H9 (cell line): ENCODE data around the gene LYRM1. TPM values are rescaled to one million over a fixed set of nuclear protein-coding genes. Genes with fewer than 3 reads are reported as not detected.

Source experiments
- DNase-seq: peaks from one replicate; pipeline ENCODE4 v3.0.0-alpha.2; 2017
- H2AFZ ChIP-seq: one replicate; pipeline ENCODE4 v1.6.1; 2013; ENCODE audit warnings: mild to moderate bottlenecking, low read length, control low read depth, moderate library complexity
- H2AK5ac ChIP-seq: 2 replicates; pipeline ENCODE4 v1.6.1; 2013; ENCODE audit warnings: low read length, control low read depth, mixed read lengths; ENCODE audit not compliant: insufficient read length
- H2BK120ac ChIP-seq: one replicate; pipeline ENCODE4 v1.6.1; 2013; ENCODE audit warnings: low read depth, mild to moderate bottlenecking, low read length, control low read depth, inconsistent platforms; ENCODE audit not compliant: poor library complexity, severe bottlenecking
- H2BK12ac ChIP-seq: 2 replicates; pipeline ENCODE4 v1.6.1; 2013; ENCODE audit warnings: low read length, control low read depth, mixed read lengths, low read depth; ENCODE audit not compliant: insufficient read length
- H2BK15ac ChIP-seq: 2 replicates; pipeline ENCODE4 v1.6.1; 2013; ENCODE audit warnings: low read depth, low read length, control low read depth
- H2BK20ac ChIP-seq: one replicate; pipeline ENCODE4 v1.6.1; 2013; ENCODE audit warnings: low read depth, mild to moderate bottlenecking, low read length, control low read depth, inconsistent platforms; ENCODE audit not compliant: poor library complexity, severe bottlenecking
- H2BK5ac ChIP-seq: 2 replicates; pipeline ENCODE4 v1.6.1; 2013; ENCODE audit warnings: low read length, control low read depth, mixed read lengths; ENCODE audit not compliant: insufficient read length
- H3K14ac ChIP-seq: 2 replicates; pipeline ENCODE4 v1.6.1; 2013; ENCODE audit warnings: low read length, control low read depth; ENCODE audit not compliant: insufficient read depth
- H3K18ac ChIP-seq: 2 replicates; pipeline ENCODE4 v1.6.1; 2013; ENCODE audit warnings: low read depth, mild to moderate bottlenecking, mixed read lengths, low read length, control low read depth; ENCODE audit not compliant: insufficient read length
- H3K23ac ChIP-seq: 2 replicates; pipeline ENCODE4 v1.6.1; 2013; ENCODE audit warnings: low read length, control low read depth, mixed read lengths, low read depth; ENCODE audit not compliant: insufficient read length
- H3K23me2 ChIP-seq: 2 replicates; pipeline ENCODE4 v1.6.1; 2013; ENCODE audit warnings: low read depth, mild to moderate bottlenecking, mixed read lengths, low read length, control low read depth; ENCODE audit not compliant: insufficient read length, poor library complexity, severe bottlenecking
- H3K27ac ChIP-seq: 2 replicates; pipeline ENCODE4 v1.5.1; 2013; ENCODE audit warnings: low read length, control low read depth, mixed read lengths, low read depth; ENCODE audit not compliant: insufficient read length
- H3K27me3 ChIP-seq: 2 replicates; pipeline ENCODE4 v1.6.1; 2013; ENCODE audit warnings: low read length, control low read depth, inconsistent platforms; ENCODE audit not compliant: insufficient read depth
- H3K4ac ChIP-seq: 2 replicates; pipeline ENCODE4 v1.6.1; 2013; ENCODE audit warnings: low read depth, mild to moderate bottlenecking, control low read depth, inconsistent platforms, low read length, moderate library complexity
- H3K4me1 ChIP-seq: 2 replicates; pipeline ENCODE4 v1.6.1; 2013; ENCODE audit warnings: low read length, control low read depth, inconsistent platforms; ENCODE audit not compliant: insufficient read depth
- H3K4me2 ChIP-seq: 2 replicates; pipeline ENCODE4 v1.6.1; 2013; ENCODE audit warnings: low read length, control low read depth, mixed read lengths; ENCODE audit not compliant: insufficient read length, insufficient read depth
- H3K56ac ChIP-seq: 2 replicates; pipeline ENCODE4 v1.6.1; 2013; ENCODE audit warnings: low read depth, mild to moderate bottlenecking, mixed read lengths, low read length, control low read depth; ENCODE audit not compliant: insufficient read length
- H3K79me1 ChIP-seq: 2 replicates; pipeline ENCODE4 v1.6.1; 2013; ENCODE audit warnings: low read depth, mild to moderate bottlenecking, moderate library complexity, low read length, control low read depth, inconsistent platforms; ENCODE audit not compliant: insufficient read depth, poor library complexity, severe bottlenecking
- H3K79me2 ChIP-seq: 2 replicates; pipeline ENCODE4 v1.6.1; 2013; ENCODE audit warnings: low read length, control low read depth, inconsistent platforms; ENCODE audit not compliant: insufficient read depth
- H3K9ac ChIP-seq: 2 replicates; pipeline ENCODE4 v1.6.1; 2013; ENCODE audit warnings: low read length, control low read depth, mixed read lengths; ENCODE audit not compliant: insufficient read length; ENCODE audit errors: extremely low read depth
- H3K9me3 ChIP-seq: one replicate; pipeline ENCODE4 v1.6.1; 2013; ENCODE audit warnings: low read depth, low read length, inconsistent platforms; ENCODE audit not compliant: control insufficient read depth
- H3T11ph ChIP-seq: one replicate; pipeline ENCODE4 v1.6.1; 2013; ENCODE audit warnings: mild to moderate bottlenecking, low read length, control low read depth, inconsistent platforms
- H4K20me1 ChIP-seq: one replicate; pipeline ENCODE4 v1.6.1; 2013; ENCODE audit not compliant: control insufficient read depth, insufficient read length, insufficient read depth
- H4K5ac ChIP-seq: 2 replicates; pipeline ENCODE4 v1.6.1; 2013; ENCODE audit warnings: low read depth, mild to moderate bottlenecking, mixed read lengths, low read length, control low read depth; ENCODE audit not compliant: insufficient read length
- H4K8ac ChIP-seq: replicated peaks from 2 replicates; pipeline ENCODE4 v1.6.1; 2013; ENCODE audit warnings: low read length, control low read depth, mixed read lengths, low read depth; ENCODE audit not compliant: insufficient read length
- H4K91ac ChIP-seq: 2 replicates; pipeline ENCODE4 v1.6.1; 2013; ENCODE audit warnings: low read depth, mild to moderate bottlenecking, moderate library complexity, mixed read lengths, low read length, control low read depth; ENCODE audit not compliant: insufficient read length
- H3K27ac Mint-ChIP-seq, 3 experiments: 2 replicates in 2 of 3; 3 replicates in 1 of 3; pipeline ENCODE4 v1.8.0; 2020 to 2021; ENCODE audit warnings: mixed read lengths in 3 of 3, mild to moderate bottlenecking in 1 of 3, moderate library complexity in 1 of 3
- H3K27me3 Mint-ChIP-seq: 2 replicates; pipeline ENCODE4 v1.8.0; 2021; ENCODE audit warnings: low read depth, mild to moderate bottlenecking, moderate library complexity, mixed read lengths
- H3K36me3 Mint-ChIP-seq, 3 experiments: 2 replicates in 2 of 3; 3 replicates in 1 of 3; pipeline ENCODE4 v1.8.0; 2020 to 2021; ENCODE audit warnings: low read depth in 3 of 3, mixed read lengths in 3 of 3; ENCODE audit not compliant: insufficient read depth in 1 of 3
- H3K4me1 Mint-ChIP-seq, 2 experiments: 2 replicates each; pipeline ENCODE4 v1.8.0; 2020; ENCODE audit warnings: mixed read lengths in 2 of 2
- H3K4me3 Mint-ChIP-seq, 2 experiments: 2 replicates in 1 of 2; 3 replicates in 1 of 2; pipeline ENCODE4 v1.8.0; 2020 to 2021; ENCODE audit warnings: mild to moderate bottlenecking in 2 of 2, mixed read lengths in 2 of 2, moderate library complexity in 1 of 2
- H3K9me3 Mint-ChIP-seq, 2 experiments: 2 replicates in 1 of 2; 3 replicates in 1 of 2; pipeline ENCODE4 v1.8.0; 2020; ENCODE audit warnings: mild to moderate bottlenecking in 2 of 2, mixed read lengths in 2 of 2, moderate library complexity in 1 of 2
- WGBS: extraction: QIAGEN DNeasy Blood & Tissue Kit; methylation state at CpG from one replicate; pipeline ENCODE4 v1.1.7; 2013; ENCODE audit warnings: missing lambda C conversion rate, low lambda C conversion rate, mixed read lengths; ENCODE audit not compliant: insufficient read length; ENCODE audit errors: extremely low coverage; 5-methylcytosine and 5-hydroxymethylcytosine counted together
- total RNA-seq: library from RNA; stranded (reverse); gene quantifications from 2 replicates; pipeline ENCODE4 v1.2.1, GENCODE V29; 2021
- TF ChIP-seq, protein P1 (sequence below): fragments of 200-600 bp; sonication (generic); conservative IDR thresholded peaks from 3 replicates; pipeline ENCODE4 v1.8.0; 2021; ENCODE audit warnings: antibody characterized with exemption, mild to moderate bottlenecking

LYRM1 gene
- total RNA-seq, 1 experiment from 2014 or later = 9.6 TPM

DNA sequence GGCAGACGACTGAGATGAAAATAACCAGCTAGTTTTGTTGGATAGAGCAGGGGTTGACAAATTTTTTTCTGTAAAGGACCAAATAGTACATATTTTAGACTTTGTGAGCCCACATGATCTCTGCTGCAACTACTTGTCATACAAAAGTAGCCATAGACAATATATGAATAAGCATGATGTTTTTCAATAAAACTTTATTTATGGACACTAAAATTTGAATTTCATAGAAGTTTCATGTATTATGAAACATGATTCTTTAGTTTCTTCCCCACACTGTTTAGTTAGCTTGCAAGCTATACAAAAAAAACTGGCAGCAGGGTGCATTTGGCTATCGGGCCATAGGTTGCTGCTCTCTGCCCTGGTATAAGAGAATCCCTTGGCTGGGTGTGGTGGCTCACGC, 56.6 kb downstream of the LYRM1 start:
- Histone ChIP-seq H3K4ac (no peak overlapping the region), H4K20me1 (no peaks in the 10 kb centered on the region), H3K56ac (no peak overlapping the region), H2BK12ac (no peak overlapping the region), H4K8ac (no peak overlapping the region), H3K27me3 (no peaks in the 10 kb centered on the region), H4K91ac (no peak overlapping the region), H2BK20ac (no peak overlapping the region), H3K79me1 (no peaks in the 10 kb centered on the region), H2BK5ac (no peak overlapping the region), H3K23ac (no peak overlapping the region), H3K27ac (no peak overlapping the region), H3K4me2 (no peak overlapping the region), H3T11ph (no peak overlapping the region), H3K79me2 (no peaks in the 10 kb centered on the region), H2BK15ac (no peak overlapping the region), H3K23me2 (no peaks in the 10 kb centered on the region), H2BK120ac (no peak overlapping the region), H3K4me1 (no peaks in the 10 kb centered on the region), H3K9ac (no peak overlapping the region), H2AFZ (no peak overlapping the region), H2AK5ac (no peak overlapping the region), H3K14ac (no peak overlapping the region), H4K5ac (no peak overlapping the region), H3K9me3 (no peaks in the 10 kb centered on the region), H3K18ac (no peak overlapping the region)
- H3K27me3 Mint-ChIP-seq = no peaks in the 10 kb centered on the region
- peaks cover 6 to 7% of the 10 kb centered on the region in 2 experiments for H3K4me1 Mint-ChIP-seq
- TF ChIP-seq, protein P1, sequence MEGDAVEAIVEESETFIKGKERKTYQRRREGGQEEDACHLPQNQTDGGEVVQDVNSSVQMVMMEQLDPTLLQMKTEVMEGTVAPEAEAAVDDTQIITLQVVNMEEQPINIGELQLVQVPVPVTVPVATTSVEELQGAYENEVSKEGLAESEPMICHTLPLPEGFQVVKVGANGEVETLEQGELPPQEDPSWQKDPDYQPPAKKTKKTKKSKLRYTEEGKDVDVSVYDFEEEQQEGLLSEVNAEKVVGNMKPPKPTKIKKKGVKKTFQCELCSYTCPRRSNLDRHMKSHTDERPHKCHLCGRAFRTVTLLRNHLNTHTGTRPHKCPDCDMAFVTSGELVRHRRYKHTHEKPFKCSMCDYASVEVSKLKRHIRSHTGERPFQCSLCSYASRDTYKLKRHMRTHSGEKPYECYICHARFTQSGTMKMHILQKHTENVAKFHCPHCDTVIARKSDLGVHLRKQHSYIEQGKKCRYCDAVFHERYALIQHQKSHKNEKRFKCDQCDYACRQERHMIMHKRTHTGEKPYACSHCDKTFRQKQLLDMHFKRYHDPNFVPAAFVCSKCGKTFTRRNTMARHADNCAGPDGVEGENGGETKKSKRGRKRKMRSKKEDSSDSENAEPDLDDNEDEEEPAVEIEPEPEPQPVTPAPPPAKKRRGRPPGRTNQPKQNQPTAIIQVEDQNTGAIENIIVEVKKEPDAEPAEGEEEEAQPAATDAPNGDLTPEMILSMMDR = no peak
- no peak overlapping the region for H3K27ac Mint-ChIP-seq
- no peaks in the 10 kb centered on the region for H3K36me3 Mint-ChIP-seq
- H3K4me3 Mint-ChIP-seq = no peak overlapping the region
- no peak for DNase-seq
- no peaks in the 10 kb centered on the region for H3K9me3 Mint-ChIP-seq
- no CpG with 5 or more reads among the region's 3 CpGs for WGBS
